Measurements from ENCODE around the gene IPO11. TPM values are rescaled to one million over a fixed set of nuclear protein-coding genes. Genes with fewer than 3 reads are reported as not detected.
A peak's percentile ranks its signal among the peaks of the same experiment; 100 is the strongest.

Gene IPO11
- total RNA-seq, 1 experiment from 2014 or later, result 16.1 TPM

DNA sequence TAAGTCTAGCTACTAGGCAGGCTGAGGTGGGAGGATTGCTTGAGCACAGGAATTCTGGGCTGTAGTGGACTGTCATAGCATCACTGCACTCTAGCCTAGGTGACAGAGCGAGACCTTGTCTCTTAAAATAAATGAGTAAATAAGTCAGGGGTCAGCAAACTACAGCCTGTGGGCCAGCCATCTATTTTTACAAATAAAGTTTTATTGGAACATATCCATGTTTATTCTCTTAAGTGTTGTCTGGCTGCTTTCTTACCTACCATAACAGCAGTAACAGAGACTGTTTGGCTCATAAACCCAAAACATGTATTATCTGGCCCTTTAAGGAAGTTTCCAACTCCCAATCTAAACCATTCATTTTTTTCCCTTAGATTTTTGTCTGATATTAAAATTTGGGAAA lies 38.5 kb upstream of the IPO11 start:
- Histone ChIP-seq H3K27me3 (ENCODE audit: low read length) (no peaks in the 10 kb centered on the region), H3K36me3 (ENCODE audit: low read depth, low read length) (peaks cover 18% of the 10 kb centered on the region), H3F3A (ENCODE audit: low read length, unreplicated experiment) (no peaks in the 10 kb centered on the region), H3K4me1 (ENCODE audit: insufficient read depth, low read length) (peaks cover 22% of the 10 kb centered on the region), H4K20me1 (ENCODE audit: low read length) (no peaks in the 10 kb centered on the region), H3K4me3 (ENCODE audit: low read length) (no peak overlapping the region), H3K79me2 (ENCODE audit: low read length) (no peaks in the 10 kb centered on the region), H3K9ac (ENCODE audit: low read length) (no peak overlapping the region), H2AFZ (ENCODE audit: low read length) (no peak overlapping the region), H3K9me2 (replicated peaks; ENCODE audit: low read length) (no peaks in the 10 kb centered on the region), H3K27ac (ENCODE audit: low read length) (no peak overlapping the region), H3K4me2 (ENCODE audit: low read length) (no peak overlapping the region), H3K9me3 (ENCODE audit: low read length) (no peaks in the 10 kb centered on the region)
- CTCF ChIA-PET, result no interaction called here
- TF ChIP-seq, protein P1, sequence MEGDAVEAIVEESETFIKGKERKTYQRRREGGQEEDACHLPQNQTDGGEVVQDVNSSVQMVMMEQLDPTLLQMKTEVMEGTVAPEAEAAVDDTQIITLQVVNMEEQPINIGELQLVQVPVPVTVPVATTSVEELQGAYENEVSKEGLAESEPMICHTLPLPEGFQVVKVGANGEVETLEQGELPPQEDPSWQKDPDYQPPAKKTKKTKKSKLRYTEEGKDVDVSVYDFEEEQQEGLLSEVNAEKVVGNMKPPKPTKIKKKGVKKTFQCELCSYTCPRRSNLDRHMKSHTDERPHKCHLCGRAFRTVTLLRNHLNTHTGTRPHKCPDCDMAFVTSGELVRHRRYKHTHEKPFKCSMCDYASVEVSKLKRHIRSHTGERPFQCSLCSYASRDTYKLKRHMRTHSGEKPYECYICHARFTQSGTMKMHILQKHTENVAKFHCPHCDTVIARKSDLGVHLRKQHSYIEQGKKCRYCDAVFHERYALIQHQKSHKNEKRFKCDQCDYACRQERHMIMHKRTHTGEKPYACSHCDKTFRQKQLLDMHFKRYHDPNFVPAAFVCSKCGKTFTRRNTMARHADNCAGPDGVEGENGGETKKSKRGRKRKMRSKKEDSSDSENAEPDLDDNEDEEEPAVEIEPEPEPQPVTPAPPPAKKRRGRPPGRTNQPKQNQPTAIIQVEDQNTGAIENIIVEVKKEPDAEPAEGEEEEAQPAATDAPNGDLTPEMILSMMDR (conservative IDR thresholded peaks at IDR 0.05; ENCODE audit: low read depth, low read length), result no peak
- no peak for TF ChIP-seq EZH2phosphoT487 (IDR thresholded peaks at IDR 0.05; ENCODE audit: borderline replicate concordance, low read length)
- no peak for TF ChIP-seq EZH2 (IDR thresholded peaks at IDR 0.05; ENCODE audit: low read length, unreplicated experiment)
- POLR2A ChIA-PET (ENCODE audit: unreplicated experiment), result no interaction called here
- no TSS peak for BruUV-seq (replicated peaks)
- intact Hi-C loops (cut with micrococcal nuclease), result no loop called here
- ATAC-seq, result no peak
- DNase-seq, result no peak

DNA sequence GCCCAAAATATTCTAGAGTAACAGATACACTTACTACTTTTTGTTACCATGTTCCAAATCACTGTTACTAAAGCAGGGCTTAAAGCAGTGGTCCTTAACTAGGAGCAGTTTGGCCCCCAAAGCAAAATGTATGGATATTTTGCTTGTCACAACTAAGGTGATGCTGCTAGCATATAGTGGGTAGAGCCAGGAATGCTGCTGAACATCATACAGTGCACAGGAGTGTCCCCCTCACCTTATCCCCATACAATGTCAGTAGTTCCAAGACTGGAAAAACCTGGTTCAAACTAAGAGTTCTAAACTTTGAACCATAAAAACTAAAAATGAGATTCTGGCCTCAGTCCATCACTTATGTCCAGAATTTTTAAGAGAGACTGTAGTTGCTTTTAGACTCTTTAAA lies 36.9 kb upstream of the IPO11 start:
- BruUV-seq (replicated peaks), result no TSS peak
- Histone ChIP-seq H3K9ac (ENCODE audit: low read length) (no peak overlapping the region), H3F3A (ENCODE audit: low read length, unreplicated experiment) (no peaks in the 10 kb centered on the region), H3K79me2 (ENCODE audit: low read length) (no peaks in the 10 kb centered on the region), H3K4me2 (ENCODE audit: low read length) (peak overlapping the region; percentile 40; the same call in 1 of the 2 replicates), H2AFZ (ENCODE audit: low read length) (no peak overlapping the region), H3K36me3 (ENCODE audit: low read depth, low read length) (peaks cover 18% of the 10 kb centered on the region), H4K20me1 (ENCODE audit: low read length) (no peaks in the 10 kb centered on the region), H3K4me3 (ENCODE audit: low read length) (no peak overlapping the region), H3K27me3 (ENCODE audit: low read length) (no peaks in the 10 kb centered on the region), H3K4me1 (ENCODE audit: insufficient read depth, low read length) (peaks cover 22% of the 10 kb centered on the region), H3K9me2 (replicated peaks; ENCODE audit: low read length) (no peaks in the 10 kb centered on the region), H3K27ac (ENCODE audit: low read length) (peak overlapping the region; percentile 35; the same call in 1 of the 2 replicates), H3K9me3 (ENCODE audit: low read length) (no peaks in the 10 kb centered on the region)
- intact Hi-C loops (cut with micrococcal nuclease), result no loop called here
- ChIA-PET POLR2A (ENCODE audit: unreplicated experiment) (no interaction called here), CTCF (no interaction called here)
- peak; percentile 38 for ATAC-seq
- DNase-seq, result no peak
- TF ChIP-seq EZH2phosphoT487 (IDR thresholded peaks at IDR 0.05; ENCODE audit: borderline replicate concordance, low read length), result no peak
- TF ChIP-seq, protein P1 (conservative IDR thresholded peaks at IDR 0.05; ENCODE audit: low read depth, low read length), result no peak
- no peak for TF ChIP-seq EZH2 (IDR thresholded peaks at IDR 0.05; ENCODE audit: low read length, unreplicated experiment)

DNA sequence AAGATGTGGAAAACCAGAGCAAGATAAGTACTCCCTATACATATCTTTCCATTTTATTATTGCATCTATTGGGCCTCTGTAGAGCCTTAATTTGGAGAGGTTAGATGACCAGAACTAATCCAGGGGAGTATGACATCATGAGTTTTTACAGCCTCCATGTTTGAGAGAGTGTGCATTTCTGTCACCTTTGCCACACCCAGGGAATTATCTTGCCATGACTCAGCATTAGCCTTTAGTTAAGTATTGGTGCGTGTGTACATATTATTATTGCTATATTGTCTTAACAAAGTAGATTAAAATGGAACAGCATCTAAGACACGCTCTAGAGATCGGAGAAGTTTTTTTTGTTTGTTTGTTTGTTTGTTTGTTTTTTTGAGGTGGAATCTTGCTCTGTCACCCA lies 36.5 kb upstream of the IPO11 start:
- H3K4me2 ChIP-seq (ENCODE audit: low read length), result peak overlapping the region; percentile 40; the same call in 1 of the 2 replicates
- CTCF ChIA-PET, result no interaction called here
- intact Hi-C loops (cut with micrococcal nuclease), result no loop called here
- ATAC-seq (peak; percentile 90), DNase-seq (peak; percentile 58)
- H3K9me3 ChIP-seq (ENCODE audit: low read length), result no peaks in the 10 kb centered on the region
- POLR2A ChIA-PET (ENCODE audit: unreplicated experiment), result no interaction called here
- no TSS peak for BruUV-seq (replicated peaks)
- H3K4me1 ChIP-seq (ENCODE audit: insufficient read depth, low read length), result peaks cover 20% of the 10 kb centered on the region
- H3K36me3 ChIP-seq (ENCODE audit: low read depth, low read length), result peaks cover 18% of the 10 kb centered on the region
- H3K9me2 ChIP-seq (replicated peaks; ENCODE audit: low read length), result no peaks in the 10 kb centered on the region
- TF ChIP-seq EZH2 (IDR thresholded peaks at IDR 0.05; ENCODE audit: low read length, unreplicated experiment), result no peak
- TF ChIP-seq EZH2phosphoT487 (IDR thresholded peaks at IDR 0.05; ENCODE audit: borderline replicate concordance, low read length), result no peak
- TF ChIP-seq, protein P1 (conservative IDR thresholded peaks at IDR 0.05; ENCODE audit: low read depth, low read length), result no peak
- H3K4me3 ChIP-seq (ENCODE audit: low read length), result no peak overlapping the region
- H3K27ac ChIP-seq (ENCODE audit: low read length), result peak overlapping the region; percentile 35; the same call in 1 of the 2 replicates
- H3K27me3 ChIP-seq (ENCODE audit: low read length), result no peaks in the 10 kb centered on the region
- no peaks in the 10 kb centered on the region for H4K20me1 ChIP-seq (ENCODE audit: low read length)
- H2AFZ ChIP-seq (ENCODE audit: low read length), result no peak overlapping the region
- no peak overlapping the region for H3K9ac ChIP-seq (ENCODE audit: low read length)
- no peaks in the 10 kb centered on the region for H3K79me2 ChIP-seq (ENCODE audit: low read length)
- H3F3A ChIP-seq (ENCODE audit: low read length, unreplicated experiment), result no peaks in the 10 kb centered on the region
